Activated CD8-positive, alpha-beta T cell treated with anti-CD3 and anti-CD28 coated beads, Interleukin-2, amount 10 ng/mL, durations not matched to agents 7 days and 5 days (primary cell): ENCODE results near the gene SLC9A5. TPM values are rescaled to one million over a fixed set of nuclear protein-coding genes. Genes with fewer than 3 reads are reported as not detected.

Experiments used
- ATAC-seq: fragments of 150-1000 bp; cut with Tn5 transposase; one replicate; pipeline ENCODE4 v1.10.0; 2021; ENCODE audit warnings: moderate library complexity
- CTCF ChIA-PET: fragments of 350-600 bp; sonication (Branson Sonifier 250); formaldehyde crosslinking; loops from one replicate; lab custom pipeline; 2021; ENCODE audit warnings: antibody characterized with exemption; lab: Charles Lee
- POLR2A ChIA-PET: fragments of 350-600 bp; sonication (Branson Sonifier 250); formaldehyde crosslinking; loops from one replicate; lab custom pipeline; 2021; ENCODE audit warnings: antibody characterized with exemption; lab: Charles Lee
- DNase-seq: peaks from one replicate; pipeline ENCODE4 v3.0.0-alpha.2; 2020
- H3K27ac Mint-ChIP-seq: one replicate; pipeline ENCODE4 v1.8.0; 2021; ENCODE audit warnings: mild to moderate bottlenecking, mixed read lengths
- H3K27me3 Mint-ChIP-seq: one replicate; pipeline ENCODE4 v1.8.0; 2021; ENCODE audit warnings: low read depth, mixed read lengths
- H3K36me3 Mint-ChIP-seq: one replicate; pipeline ENCODE4 v1.8.0; 2021; ENCODE audit warnings: low read depth, mixed read lengths
- H3K4me1 Mint-ChIP-seq: one replicate; pipeline ENCODE4 v1.8.0; 2021; ENCODE audit warnings: low read depth, mixed read lengths
- H3K4me3 Mint-ChIP-seq: one replicate; pipeline ENCODE4 v1.8.0; 2021; ENCODE audit warnings: mild to moderate bottlenecking, mixed read lengths
- H3K9me3 Mint-ChIP-seq: one replicate; pipeline ENCODE4 v1.8.0; 2022; ENCODE audit warnings: mixed read lengths; ENCODE audit not compliant: insufficient read depth
- total RNA-seq, 2 experiments: library from RNA; stranded (reverse); gene quantifications; one replicate each; pipeline ENCODE4 v1.2.3, GENCODE V29; 2021

SLC9A5 gene
- total RNA-seq, 2 experiments from 2014 or later: 3.1 to 4.1 TPM

DNA sequence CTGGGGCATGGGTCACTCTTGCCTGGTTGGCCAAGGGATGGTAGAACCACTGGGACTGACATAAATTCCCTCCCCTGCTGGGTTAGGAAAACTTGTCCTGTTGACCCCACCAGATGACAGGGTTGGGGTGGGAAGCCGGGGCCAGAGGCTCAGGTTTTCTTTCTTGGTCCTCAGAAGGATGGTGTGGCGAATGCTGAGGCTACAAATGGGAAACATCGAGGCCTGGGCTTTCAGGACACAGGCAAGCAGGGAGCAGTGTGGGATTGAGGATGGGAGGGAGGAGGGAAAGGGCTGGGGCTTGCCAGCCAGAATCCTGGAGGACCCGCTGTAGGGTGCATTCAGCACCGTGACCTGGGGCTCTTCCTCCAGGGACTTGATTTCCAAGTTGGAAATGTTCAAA is 16.1 kb downstream of the SLC9A5 start:
- Mint-ChIP-seq H3K27ac (no peak overlapping the region), H3K9me3 (no peaks in the 10 kb centered on the region), H3K4me1 (no peaks in the 10 kb centered on the region), H3K4me3 (no peak overlapping the region), H3K36me3 (no peaks in the 10 kb centered on the region), H3K27me3 (no peaks in the 10 kb centered on the region)
- ChIA-PET CTCF (interaction anchor here (1.5 to 2.3 kb wide), 4 partner anchors 14 to 216 kb away, joined by 3 to 5 read pairs (median 4); partner anchors contain the start of genes ATP6V0D1 and SLC9A5), POLR2A (interaction anchor here (1.2 kb wide), 1 partner anchor 21 kb away, joined by 3 read pairs; no protein-coding TSS in a partner anchor)
- DNase-seq (no peak), ATAC-seq (no peak)

DNA sequence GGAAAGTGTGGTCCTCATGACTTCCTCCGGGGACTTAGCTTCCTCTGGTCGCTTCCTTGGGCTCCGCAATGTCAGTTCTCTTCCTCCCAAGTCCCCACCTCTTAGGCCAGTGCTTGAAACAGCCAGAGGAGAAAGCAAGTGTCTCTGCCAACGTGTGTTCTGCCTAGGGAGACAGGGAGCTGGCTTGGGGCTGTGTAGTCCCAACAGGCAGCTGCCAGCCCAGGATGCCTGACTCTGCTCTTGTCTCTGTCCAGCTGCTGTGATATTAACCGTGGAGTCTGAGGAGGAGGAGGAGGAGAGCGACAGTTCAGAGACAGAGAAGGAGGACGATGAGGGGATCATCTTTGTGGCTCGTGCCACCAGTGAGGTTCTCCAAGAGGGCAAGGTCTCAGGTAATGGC is 17.1 kb downstream of the SLC9A5 start:
- H3K27ac Mint-ChIP-seq: no peak overlapping the region
- H3K27me3 Mint-ChIP-seq: no peaks in the 10 kb centered on the region
- no peak overlapping the region for H3K4me3 Mint-ChIP-seq
- CTCF ChIA-PET: interaction anchor here (1.5 to 2.3 kb wide), 3 partner anchors 13 to 215 kb away, joined by 3 to 5 read pairs (median 5); partner anchors contain the start of genes ATP6V0D1 and SLC9A5
- no peaks in the 10 kb centered on the region for H3K4me1 Mint-ChIP-seq
- DNase-seq (no peak), ATAC-seq (no peak)
- no peaks in the 10 kb centered on the region for H3K36me3 Mint-ChIP-seq
- POLR2A ChIA-PET: no interaction called here
- no peaks in the 10 kb centered on the region for H3K9me3 Mint-ChIP-seq

DNA sequence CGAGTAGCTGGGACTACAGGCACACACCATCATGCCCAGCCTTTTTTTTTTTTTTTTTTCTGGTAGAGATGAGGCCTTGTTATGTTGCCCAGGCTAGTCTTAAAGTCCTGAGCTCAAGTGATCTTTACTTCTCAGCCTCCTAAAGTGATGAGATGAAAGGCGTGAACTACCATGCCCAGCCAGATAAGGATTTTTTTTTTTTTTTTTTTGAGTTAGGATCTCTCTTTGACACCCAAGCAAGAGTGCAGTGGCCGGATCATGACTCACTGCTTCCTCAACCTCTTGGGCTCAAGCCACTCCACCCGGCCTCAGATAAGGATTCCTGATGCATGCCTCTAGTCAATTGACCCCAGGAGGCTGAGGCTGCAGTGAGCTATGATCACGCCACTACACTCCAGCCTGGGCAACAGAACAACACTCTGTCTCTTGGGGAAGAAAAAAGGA is 19.4 kb downstream of the SLC9A5 start:
- no peaks in the 10 kb centered on the region for H3K4me1 Mint-ChIP-seq
- no peaks in the 10 kb centered on the region for H3K27me3 Mint-ChIP-seq
- ChIA-PET CTCF (interaction anchor here (0.8 kb wide), 1 partner anchor 71 kb away, joined by 4 read pairs; no protein-coding TSS in a partner anchor), POLR2A (interaction anchor here (0.8 kb wide), 1 partner anchor 343 kb away, joined by 3 read pairs; the partner anchor contains the start of gene RRAD)
- no peak overlapping the region for H3K27ac Mint-ChIP-seq
- ATAC-seq: no peak
- DNase-seq: no peak
- H3K36me3 Mint-ChIP-seq: peaks cover 5% of the 10 kb centered on the region
- H3K4me3 Mint-ChIP-seq: no peak overlapping the region
- no peaks in the 10 kb centered on the region for H3K9me3 Mint-ChIP-seq

GRCh38 chr16:67269766-67270165 is 21.0 kb downstream of the SLC9A5 start:
- ChIA-PET CTCF (interaction anchor here (0.9 to 1.7 kb wide), 4 partner anchors 9 to 70 kb away, joined by 3 to 9 read pairs (median 5); no protein-coding TSS in a partner anchor), POLR2A (interaction anchor here (1.5 kb wide), 1 partner anchor 22 kb away, joined by 4 read pairs; the partner anchor contains the start of gene FHOD1)
- no peak for ATAC-seq
- H3K4me3 Mint-ChIP-seq: no peak overlapping the region
- peaks cover 7% of the 10 kb centered on the region for H3K36me3 Mint-ChIP-seq
- no peaks in the 10 kb centered on the region for H3K27me3 Mint-ChIP-seq
- DNase-seq: no peak
- no peaks in the 10 kb centered on the region for H3K4me1 Mint-ChIP-seq
- H3K27ac Mint-ChIP-seq: no peak overlapping the region
- H3K9me3 Mint-ChIP-seq: no peaks in the 10 kb centered on the region

GRCh38 chr16:67270931-67271338 is 22.2 kb downstream of the SLC9A5 start:
- no peaks in the 10 kb centered on the region for H3K27me3 Mint-ChIP-seq
- DNase-seq (no peak), ATAC-seq (no peak)
- H3K27ac Mint-ChIP-seq: no peak overlapping the region
- H3K9me3 Mint-ChIP-seq: no peaks in the 10 kb centered on the region
- ChIA-PET CTCF (no interaction called here), POLR2A (interaction anchor here (0.7 to 1.3 kb wide), 2 partner anchors 8 to 11 kb away, joined by 3 to 4 read pairs; partner anchors contain the start of gene PLEKHG4)
- no peak overlapping the region for H3K4me3 Mint-ChIP-seq
- H3K36me3 Mint-ChIP-seq: peaks cover 10% of the 10 kb centered on the region
- H3K4me1 Mint-ChIP-seq: no peaks in the 10 kb centered on the region

DNA sequence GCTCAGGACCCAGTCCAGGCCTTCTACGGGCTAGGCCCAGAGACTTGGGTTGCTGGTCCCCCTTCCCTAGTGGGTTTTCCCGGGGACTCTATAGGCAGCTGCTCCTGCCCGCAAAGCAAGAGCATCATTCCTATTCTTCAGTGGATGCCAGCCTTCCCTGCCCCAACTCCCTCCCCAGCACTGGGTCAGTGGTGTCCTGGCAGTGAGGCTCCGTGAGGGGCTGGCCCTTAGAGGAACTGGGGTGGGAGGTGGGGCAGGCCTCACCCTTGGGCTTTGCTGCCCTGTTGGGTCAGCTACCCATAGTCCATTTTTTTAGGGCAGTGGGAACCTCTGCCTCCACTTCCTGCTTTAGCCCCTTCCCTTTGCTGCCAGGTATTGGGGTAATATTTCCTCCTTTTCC is 22.7 kb downstream of the SLC9A5 start:
- Mint-ChIP-seq H3K4me1 (peaks cover under 1% of the 10 kb centered on the region), H3K36me3 (peaks cover 12% of the 10 kb centered on the region), H3K9me3 (no peaks in the 10 kb centered on the region), H3K4me3 (no peak overlapping the region), H3K27me3 (no peaks in the 10 kb centered on the region), H3K27ac (no peak overlapping the region)
- ChIA-PET POLR2A (interaction anchor here (1.3 kb wide), 1 partner anchor 10 kb away, joined by 4 read pairs; no protein-coding TSS in a partner anchor), CTCF (no interaction called here)
- DNase-seq: no peak
- no peak for ATAC-seq

GRCh38 chr16:67275321-67275720 is 26.5 kb downstream of the SLC9A5 start:
- H3K4me1 Mint-ChIP-seq: peaks cover 17% of the 10 kb centered on the region
- no peak overlapping the region for H3K4me3 Mint-ChIP-seq
- H3K36me3 Mint-ChIP-seq: peaks cover 15% of the 10 kb centered on the region
- ChIA-PET POLR2A (no interaction called here), CTCF (no interaction called here)
- ATAC-seq (no peak), DNase-seq (no peak)
- no peaks in the 10 kb centered on the region for H3K9me3 Mint-ChIP-seq
- no peak overlapping the region for H3K27ac Mint-ChIP-seq
- no peaks in the 10 kb centered on the region for H3K27me3 Mint-ChIP-seq

DNA sequence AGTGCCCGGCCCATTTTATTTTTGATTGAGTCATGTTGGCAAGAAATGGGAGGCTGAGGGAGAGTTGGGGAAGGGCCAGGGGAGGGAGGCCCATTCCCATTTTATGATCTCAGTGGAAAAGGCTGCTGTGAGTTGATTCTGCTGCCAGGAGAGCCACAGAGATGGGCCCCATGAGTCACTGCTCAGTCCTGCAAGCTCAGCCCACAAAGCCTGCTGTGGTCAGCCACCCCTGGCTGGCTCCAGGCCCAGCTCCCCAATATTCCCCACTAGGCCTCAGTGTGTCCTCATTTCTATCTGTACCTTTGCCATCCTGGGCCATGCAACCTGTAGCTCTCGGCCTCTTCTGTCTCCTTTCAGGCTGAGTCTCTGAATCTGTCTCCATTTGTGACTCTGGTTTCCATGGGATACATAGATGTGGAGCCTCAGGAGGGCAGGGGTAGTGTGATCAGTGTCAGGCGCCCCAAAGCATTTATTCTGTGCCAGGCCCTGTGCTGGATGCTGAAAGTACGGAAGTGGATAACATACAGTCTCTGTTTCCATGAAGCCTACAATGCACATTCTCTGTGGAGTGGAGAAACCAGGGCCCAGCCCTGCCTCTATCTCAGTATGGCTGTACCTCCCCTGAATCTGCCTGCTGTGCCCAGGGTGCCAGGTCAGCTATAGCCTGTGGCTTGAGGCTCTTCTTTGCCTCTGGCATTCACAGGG is 28.7 kb downstream of the SLC9A5 start:
- CTCF ChIA-PET: interaction anchor here (1.0 to 1.5 kb wide), 4 partner anchors 8 to 122 kb away, joined by 4 to 9 read pairs (median 6); no protein-coding TSS in a partner anchor
- Mint-ChIP-seq H3K4me3 (peak overlapping the region; percentile 62), H3K9me3 (no peaks in the 10 kb centered on the region), H3K36me3 (peaks cover 10% of the 10 kb centered on the region), H3K27me3 (no peaks in the 10 kb centered on the region), H3K4me1 (peaks cover 17% of the 10 kb centered on the region), H3K27ac (peak overlapping the region; percentile 27)
- POLR2A ChIA-PET: interaction anchor here (0.5 to 1.1 kb wide), 2 partner anchors 11 to 26 kb away, joined by 3 to 5 read pairs; no protein-coding TSS in a partner anchor
- DNase-seq (no peak), ATAC-seq (no peak)

DNA sequence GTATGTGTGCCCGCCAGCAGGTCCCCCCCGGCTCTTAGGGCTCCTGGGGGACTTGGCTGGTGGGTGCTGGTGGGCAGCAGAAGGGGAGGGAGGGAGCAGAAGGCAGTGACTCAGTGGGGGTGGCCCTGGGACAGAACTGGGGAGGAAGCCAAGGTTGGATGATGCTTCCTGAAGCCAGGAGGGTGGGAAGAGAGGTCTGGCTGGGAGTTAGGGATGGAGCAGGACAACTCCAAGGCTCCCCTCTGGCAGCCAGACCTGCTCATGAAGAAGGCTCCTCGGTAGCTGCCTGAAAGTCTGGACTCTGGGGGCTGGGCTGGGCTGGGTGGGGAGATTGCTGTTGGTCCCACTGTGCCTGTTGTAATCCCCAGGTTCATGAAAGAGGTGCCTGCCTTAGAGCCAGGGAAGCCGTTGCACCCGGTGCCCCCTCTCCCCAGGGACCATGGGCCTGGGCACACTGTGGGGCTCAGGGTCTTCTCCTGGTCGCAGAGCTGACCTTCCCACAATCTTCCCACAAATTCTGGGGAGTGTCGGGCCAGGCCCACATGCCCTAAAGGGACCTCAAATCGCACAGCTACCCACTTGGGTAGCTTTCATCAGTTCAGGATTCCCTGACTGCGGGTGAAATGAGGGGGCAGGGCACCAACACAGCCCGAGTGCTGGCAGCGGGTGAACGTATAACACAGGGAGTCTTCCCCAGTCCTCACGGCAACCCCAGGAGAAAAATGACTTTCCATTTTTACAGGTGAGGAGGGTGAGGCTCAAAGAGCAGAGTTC is 29.4 kb downstream of the SLC9A5 start:
- no peak for ATAC-seq
- POLR2A ChIA-PET: interaction anchor here (0.6 to 1.3 kb wide), 4 partner anchors 8 to 104 kb away, joined by 3 to 5 read pairs (median 3); no protein-coding TSS in a partner anchor
- H3K27ac Mint-ChIP-seq: peak overlapping the region; percentile 76
- H3K4me1 Mint-ChIP-seq: peaks cover 17% of the 10 kb centered on the region
- peaks cover 10% of the 10 kb centered on the region for H3K36me3 Mint-ChIP-seq
- no peak for DNase-seq
- H3K4me3 Mint-ChIP-seq: peak overlapping the region; percentile 81
- CTCF ChIA-PET: interaction anchor here (0.6 to 1.5 kb wide), 15 partner anchors 8 to 201 kb away, joined by 3 to 9 read pairs (median 4); partner anchors contain the start of genes KCTD19, LRRC36 and TMEM208
- no peaks in the 10 kb centered on the region for H3K27me3 Mint-ChIP-seq
- no peaks in the 10 kb centered on the region for H3K9me3 Mint-ChIP-seq

DNA sequence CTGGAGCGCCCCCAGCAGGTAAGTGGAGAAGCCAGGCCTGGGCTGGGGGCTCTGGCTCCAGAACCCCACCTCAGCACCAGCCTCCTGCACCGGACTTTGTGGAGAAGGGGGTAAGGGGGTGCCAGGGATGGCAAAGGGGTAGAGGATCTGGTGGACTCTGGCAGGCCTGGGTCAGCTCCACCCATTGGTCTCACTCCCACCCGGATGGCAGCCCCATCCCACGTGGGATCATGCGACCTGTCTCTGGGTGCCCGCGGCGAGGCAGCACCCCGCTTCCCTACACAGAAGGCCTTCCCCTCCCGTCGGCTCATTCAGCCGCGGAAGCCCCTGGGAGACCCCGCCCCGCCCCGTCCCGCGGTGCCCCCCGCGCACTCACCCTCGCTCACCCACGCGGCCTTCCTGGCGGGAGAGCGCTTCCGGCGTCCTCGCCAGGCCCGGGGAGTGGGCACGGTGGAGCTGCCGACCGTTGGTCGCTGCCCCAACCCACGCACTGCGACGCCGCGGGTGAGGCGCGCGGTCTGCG is 30.1 kb downstream of the SLC9A5 start:
- Mint-ChIP-seq H3K27me3 (no peaks in the 10 kb centered on the region), H3K36me3 (peaks cover 10% of the 10 kb centered on the region), H3K4me1 (peaks cover 17% of the 10 kb centered on the region), H3K27ac (peak overlapping the region; percentile 76), H3K9me3 (no peaks in the 10 kb centered on the region), H3K4me3 (peak overlapping the region; percentile 81)
- peak; percentile 63 for DNase-seq
- POLR2A ChIA-PET: interaction anchor here (0.6 to 1.3 kb wide), 4 partner anchors 8 to 103 kb away, joined by 3 to 5 read pairs (median 3); no protein-coding TSS in a partner anchor
- CTCF ChIA-PET: interaction anchor here (0.6 to 1.5 kb wide), 16 partner anchors 9 to 200 kb away, joined by 3 to 9 read pairs (median 4); partner anchors contain the start of genes FHOD1, KCTD19, LRRC36 and TMEM208
- ATAC-seq: peak; percentile 67
